SK-MEL-5 (cell line): ENCODE measurements around the gene MAN1B1. TPM values are rescaled to one million over a fixed set of nuclear protein-coding genes. Genes with fewer than 3 reads are reported as not detected.
A peak's percentile ranks its signal among the peaks of the same experiment; 100 is the strongest.
"Not testable (repeated sequence)": the region's sequence is repeated elsewhere in the genome, so short reads cannot be mapped to it uniquely, and the experiment has no call there.

Source experiments
- DNase-seq: peaks from one replicate; pipeline ENCODE4 v3.0.0-alpha.2; 2016; ENCODE audit warnings: low read depth, low spot score
- in situ Hi-C: cut with HindIII; loops from 2 replicates; pipeline ENCODE4 v1.10.0; 2016; ENCODE audit warnings: low sequenced_read_pairs, high pct_unique_total_duplicates, low pct_unique_long_range_greater_than_20kb
- total RNA-seq: library from RNA; depleted of rRNA; stranded (reverse); fragments of >200 nt; shearing (Covaris generic); gene quantifications from 2 replicates; pipeline ENCODE4 v1.2.3, GENCODE V29; 2014

The MAN1B1 gene
- total RNA-seq, 1 experiment from 2014 or later, result 84.8 TPM

DNA sequence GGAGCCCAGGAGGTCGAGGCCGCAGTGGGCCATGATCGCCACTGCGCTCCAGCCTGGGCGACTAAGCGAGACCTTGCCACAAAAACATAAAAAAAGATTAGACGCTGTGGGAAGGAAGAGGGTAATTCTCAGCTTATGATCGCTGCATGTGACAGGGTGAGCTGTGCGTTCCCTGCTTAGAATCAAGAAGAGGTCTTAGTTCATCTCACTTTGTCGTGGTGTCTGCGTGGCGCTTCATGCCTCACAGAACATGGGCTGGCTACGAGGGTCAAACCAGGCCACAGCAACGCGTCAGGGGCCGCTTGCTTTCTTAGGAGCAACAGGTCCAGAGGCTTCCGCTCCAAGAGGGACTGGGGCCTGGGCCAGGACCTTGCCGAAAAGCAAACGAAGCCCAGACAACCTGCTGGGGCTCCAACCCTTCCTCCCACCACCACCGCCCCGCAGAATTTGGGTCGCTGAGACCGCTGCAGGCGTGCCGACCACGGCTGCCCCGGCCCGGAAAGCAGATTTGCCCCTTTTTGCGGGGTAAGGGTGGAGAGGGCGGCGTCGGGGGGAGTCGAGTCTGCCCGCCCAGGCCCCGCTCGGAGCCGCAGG lies 42.2 kb downstream of the MAN1B1 start:
- in situ Hi-C loops, result no loop called here
- DNase-seq, result no peak

DNA sequence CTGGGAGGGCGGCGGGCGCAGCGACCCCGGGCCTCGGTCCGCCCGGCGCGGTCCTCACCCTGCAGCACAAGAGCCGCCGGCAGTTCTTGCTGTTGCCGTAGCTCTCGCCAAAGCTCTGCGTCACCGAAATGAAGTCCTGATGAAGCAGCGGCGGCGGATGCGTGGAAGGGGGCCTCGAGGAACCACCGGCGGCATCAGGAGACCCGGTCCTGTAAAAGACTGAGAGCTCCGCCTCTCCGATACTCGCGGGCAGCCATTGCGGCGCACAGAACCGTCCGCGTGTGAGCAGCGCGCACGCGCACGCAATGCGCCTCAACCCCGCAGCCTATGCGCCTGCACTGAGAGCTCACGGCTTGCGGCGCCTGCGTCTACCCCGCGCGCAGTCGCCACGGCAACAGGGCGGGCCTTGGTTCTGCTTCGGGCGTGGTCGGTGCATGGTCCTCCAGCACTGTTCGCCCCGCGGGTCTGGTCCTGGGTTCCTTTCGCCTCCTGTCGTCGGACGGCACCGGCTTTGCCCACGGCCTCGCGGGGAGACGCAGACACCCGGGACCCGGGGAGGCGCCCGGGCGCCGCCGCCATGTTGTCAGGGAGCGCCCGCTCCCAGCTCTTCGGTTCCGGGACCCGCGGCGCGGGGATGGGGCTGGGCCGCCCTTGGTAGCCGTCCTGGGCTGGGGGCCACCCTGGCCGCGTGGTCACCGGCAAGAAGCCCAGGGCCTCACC lies 42.8 kb downstream of the MAN1B1 start:
- no peak for DNase-seq
- in situ Hi-C loops, result no loop called here

DNA sequence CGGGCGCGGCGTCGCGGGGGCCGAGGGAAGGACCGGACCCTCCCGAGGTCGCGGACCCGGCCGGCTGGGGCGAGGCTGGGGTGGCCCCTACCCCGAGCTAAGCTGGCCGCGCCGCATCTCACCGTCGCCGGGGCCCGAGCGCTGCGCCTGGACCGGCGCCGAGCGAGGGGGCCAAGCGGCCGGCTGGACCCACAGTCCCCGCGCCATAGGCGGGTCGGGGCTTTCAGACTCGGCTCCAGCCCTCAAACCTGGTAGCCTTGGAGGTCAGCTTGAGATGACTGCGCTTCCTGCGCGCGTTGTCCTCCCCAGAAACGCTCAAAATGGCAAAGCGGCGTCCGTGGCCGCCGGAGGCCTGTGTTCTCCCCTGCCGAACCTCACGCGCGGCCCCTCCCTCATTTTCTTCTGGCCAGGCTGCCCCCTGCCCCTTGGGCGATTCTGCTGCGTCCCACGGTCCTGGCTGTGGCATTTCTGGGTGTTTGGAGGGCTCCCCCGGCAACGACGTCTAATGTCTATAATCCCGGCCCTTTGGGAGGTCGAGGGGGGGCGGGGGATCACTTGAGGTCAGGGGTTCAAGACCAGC lies 43.5 kb downstream of the MAN1B1 start:
- in situ Hi-C loops, result no loop called here
- DNase-seq, result no peak

DNA sequence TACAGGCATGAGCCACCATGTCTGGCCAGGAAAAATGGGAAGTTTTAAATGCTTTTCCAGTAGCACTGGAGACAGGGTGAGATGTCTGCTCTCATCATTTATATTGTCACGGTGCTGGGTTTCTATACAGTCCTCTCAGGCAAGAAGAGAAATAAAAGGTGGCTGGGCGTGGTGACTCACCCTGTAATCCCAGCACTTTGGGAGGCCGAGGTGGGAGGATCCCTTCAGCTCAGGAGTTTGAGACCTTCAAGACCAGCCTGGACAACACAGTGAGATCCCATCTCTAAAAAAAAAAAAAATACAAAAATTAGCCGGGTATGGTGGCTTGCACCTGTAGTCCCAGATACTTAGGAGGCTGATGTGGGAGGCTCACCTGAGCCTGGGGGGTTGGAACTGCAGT lies 47.4 kb downstream of the MAN1B1 start:
- in situ Hi-C loops, result no loop called here
- no peak for DNase-seq

DNA sequence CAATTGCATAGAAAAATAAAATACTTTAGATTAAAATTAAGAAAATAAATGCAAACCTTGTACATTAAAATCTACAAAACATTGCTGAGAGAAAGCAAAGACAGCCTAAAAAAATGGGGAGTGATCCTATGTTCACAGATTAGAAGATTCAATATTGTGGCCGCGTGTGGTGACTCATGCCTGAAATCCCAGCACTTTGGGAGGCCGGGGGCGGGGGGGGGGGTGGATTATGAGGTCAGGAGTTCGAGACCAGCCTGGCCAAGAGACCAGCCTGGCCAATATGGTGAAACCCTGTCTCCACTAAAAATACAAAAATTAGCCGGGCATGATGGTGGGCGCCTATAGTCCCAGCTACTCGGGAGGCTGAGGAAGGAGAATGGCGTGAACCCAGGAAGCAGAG lies 48.4 kb downstream of the MAN1B1 start:
- DNase-seq, in situ Hi-C loops: not testable (repeated sequence)

DNA sequence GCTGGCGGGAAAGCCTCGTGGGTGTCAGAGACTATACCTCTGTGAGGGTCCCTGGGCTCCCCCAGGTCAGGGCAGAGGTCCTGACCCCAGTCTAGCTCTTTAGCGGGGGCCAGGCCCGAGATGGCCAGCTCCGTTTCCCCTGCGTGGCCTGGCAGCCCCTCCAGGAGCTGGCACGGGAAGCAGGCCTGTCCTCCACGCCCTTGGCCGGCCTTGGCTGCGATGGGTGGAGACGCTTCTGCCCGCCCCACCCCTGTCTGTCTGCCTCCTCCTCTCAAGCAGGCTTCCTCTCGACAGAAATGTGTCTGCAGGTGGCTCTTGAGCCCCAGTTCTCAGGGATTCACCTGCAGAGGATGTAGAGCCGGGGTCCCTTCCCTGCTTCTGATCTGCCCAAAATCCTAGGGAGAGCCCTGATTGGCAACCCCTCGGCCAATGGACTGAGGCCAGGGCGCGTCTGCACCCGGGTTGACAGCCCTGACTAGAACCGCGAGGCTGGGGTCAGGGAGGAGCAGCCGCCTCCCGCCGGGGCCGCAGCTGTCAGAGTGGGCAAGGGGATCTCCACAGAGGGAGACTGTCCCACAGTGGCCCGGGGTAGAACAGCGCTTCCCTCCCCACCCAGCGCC lies 49.6 kb downstream of the MAN1B1 start:
- DNase-seq, result no peak
- in situ Hi-C loops, result no loop called here

DNA sequence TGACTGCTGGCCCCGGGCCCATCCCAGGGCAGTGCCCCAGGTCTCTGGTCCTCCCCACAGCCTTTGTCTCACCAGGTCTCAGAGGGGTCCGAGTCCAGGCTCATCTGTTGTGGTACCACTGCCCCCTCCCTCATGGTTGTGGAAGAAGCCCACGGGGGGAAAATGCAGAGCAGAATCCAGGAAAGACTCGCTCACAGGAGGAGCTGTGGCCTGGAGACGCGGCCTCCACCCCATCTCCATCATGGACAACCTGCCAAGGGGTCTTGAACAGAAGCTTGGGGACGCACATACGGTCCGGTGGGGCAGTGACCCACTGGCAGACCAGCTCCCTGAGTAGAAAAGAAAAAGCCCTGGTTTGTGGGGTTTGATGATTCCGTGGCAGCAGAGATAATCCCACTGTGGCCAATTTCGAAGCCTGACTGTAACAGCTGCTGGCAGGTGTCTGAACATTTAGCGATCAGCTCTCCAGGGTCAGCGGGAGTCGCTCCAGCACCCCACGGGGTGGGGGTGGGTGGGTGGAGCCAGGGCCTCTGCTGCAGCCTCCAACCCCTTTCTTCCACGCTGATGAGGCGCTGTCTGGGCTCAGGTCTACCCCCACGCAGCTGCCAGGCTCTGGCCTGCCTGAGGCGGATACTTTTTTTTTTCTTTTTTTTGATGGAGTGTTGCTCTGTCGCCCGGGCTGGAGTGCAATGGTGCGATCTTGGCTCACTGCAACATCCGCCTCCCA lies 50.3 kb downstream of the MAN1B1 start:
- in situ Hi-C loops, result no loop called here

DNA sequence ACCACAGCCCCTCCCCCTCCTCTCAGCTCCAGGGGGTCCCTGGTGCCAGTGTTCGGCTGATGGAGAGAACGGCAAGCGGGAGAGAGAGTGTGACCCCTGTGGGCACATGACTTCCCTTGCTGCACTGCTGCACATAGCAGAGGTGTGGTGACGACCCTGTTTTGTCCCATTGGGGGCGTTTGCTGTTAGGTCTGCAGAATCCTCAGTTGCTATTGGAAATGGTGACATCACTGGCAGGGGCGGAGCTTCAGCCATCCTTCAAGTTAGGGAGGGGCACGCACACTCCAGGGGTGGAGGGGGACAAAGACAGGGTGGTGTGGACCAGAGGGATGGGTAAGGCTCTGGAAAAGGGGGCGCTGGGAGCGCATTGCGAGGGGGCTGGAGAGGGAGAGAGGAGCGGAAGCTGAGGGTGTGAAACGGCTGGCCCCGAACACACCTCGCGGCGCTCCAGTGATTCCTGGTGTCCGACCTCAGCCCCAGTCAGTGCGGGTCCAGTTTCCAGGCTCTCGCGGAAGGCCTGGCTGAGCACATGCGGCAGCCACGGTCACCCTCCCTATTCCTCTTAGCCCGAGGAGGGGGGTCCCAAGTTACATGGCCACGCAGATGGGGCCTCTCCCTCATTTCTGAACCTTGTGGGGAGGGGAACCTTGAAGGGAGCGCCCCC lies 51.4 kb downstream of the MAN1B1 start:
- in situ Hi-C loops, result no loop called here
- DNase-seq, result peak; percentile 44

More for the DNA sequence above, 50.3 kb downstream of the MAN1B1 start:
- DNase-seq, result no peak

DNA sequence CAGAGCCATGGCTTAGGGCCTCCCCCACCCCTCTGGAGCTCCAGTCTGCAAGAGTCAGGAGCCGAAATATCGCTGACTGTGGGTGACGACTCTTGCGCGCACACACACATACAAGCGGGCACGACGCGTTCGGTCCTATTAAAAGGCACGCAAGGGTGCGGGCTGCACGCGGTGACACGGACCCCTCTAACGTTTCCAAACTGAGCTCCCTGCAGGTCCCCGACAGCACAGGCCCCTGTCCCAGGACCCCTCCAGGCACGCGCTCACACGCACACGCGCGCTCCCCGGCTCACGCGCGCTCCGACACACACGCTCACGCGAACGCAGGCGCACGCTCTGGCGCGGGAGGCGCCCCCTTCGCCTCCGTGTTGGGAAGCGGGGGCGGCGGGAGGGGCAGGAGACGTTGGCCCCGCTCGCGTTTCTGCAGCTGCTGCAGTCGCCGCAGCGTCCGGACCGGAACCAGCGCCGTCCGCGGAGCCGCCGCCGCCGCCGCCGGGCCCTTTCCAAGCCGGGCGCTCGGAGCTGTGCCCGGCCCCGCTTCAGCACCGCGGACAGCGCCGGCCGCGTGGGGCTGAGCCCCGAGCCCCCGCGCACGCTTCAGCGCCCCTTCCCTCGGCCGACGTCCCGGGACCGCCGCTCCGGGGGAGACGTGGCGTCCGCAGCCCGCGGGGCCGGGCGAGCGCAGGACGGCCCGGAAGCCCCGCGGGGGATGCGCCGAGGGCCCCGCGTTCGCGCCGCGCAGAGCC lies 52.1 kb downstream of the MAN1B1 start, which contains the start of gene GRIN1:
Gene GRIN1, plus strand, starts transcription at position 433 of the 746 bp plus-strand sequence. CDS start 333 bp downstream, outside the sequence.
- in situ Hi-C loops, result no loop called here
- no peak for DNase-seq

DNA sequence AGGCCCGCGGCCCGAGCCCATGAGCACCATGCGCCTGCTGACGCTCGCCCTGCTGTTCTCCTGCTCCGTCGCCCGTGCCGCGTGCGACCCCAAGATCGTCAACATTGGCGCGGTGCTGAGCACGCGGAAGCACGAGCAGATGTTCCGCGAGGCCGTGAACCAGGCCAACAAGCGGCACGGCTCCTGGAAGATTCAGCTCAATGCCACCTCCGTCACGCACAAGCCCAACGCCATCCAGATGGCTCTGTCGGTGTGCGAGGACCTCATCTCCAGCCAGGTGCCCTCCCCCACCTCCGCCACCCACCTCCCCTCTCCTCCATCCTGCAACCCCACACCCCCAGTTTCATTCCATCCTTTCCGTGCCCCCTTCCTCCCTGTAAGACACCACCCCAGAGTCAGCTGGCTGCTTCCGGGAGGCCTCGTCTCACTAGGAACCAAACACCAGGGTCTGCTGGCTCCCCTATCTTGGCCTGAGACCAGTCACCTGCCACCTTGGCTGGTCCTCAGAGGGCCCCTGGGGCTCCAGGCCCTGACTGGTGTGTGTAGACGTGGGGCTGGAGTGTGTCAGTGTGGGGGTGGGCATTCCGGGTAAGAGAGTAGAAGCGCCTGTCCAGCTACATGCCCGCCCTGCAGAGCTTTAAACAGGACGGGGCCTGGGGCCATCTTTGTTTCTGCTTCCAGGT lies 52.8 kb downstream of the MAN1B1 start:
- in situ Hi-C loops, result no loop called here
- DNase-seq, result no peak

DNA sequence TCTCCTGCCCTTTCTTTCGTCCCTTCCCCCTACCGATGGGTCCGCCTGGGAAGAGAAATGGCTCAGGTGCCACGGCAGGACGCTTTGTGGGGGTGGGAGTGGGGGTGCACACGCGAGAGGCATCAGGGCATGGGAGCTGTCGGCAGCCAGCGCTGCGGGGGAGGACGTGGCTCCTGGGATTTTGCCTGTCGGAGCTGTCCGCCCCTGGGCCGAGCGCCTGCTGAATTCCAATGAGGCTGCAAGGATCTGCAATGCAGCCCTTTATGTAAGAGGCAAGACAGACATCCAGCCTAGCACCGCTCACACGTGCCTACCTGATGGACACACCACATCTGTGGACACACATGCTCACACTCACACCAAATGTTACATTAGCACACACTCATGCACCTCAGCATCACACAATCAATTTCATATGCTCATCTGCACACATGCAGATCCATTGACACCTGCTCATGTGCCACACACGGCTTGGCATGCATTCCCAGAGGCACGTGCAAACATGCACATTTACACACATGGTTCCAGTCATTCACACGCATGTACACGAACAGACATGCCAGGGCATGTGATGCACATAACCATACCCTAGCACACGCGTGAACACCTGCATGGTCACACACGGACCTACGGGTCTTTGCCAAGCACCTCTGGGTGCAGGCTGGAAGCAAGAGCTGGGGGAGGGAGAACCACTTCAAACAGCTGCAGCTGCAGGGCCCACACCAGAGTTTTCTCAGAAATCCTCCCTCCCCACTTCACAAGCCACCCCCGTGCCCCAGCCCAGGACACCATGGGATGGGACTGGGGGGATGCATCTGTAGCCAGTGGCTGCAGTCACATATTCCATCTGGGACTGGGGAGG lies 53.6 kb downstream of the MAN1B1 start:
- in situ Hi-C loops, result no loop called here
- no peak for DNase-seq

DNA sequence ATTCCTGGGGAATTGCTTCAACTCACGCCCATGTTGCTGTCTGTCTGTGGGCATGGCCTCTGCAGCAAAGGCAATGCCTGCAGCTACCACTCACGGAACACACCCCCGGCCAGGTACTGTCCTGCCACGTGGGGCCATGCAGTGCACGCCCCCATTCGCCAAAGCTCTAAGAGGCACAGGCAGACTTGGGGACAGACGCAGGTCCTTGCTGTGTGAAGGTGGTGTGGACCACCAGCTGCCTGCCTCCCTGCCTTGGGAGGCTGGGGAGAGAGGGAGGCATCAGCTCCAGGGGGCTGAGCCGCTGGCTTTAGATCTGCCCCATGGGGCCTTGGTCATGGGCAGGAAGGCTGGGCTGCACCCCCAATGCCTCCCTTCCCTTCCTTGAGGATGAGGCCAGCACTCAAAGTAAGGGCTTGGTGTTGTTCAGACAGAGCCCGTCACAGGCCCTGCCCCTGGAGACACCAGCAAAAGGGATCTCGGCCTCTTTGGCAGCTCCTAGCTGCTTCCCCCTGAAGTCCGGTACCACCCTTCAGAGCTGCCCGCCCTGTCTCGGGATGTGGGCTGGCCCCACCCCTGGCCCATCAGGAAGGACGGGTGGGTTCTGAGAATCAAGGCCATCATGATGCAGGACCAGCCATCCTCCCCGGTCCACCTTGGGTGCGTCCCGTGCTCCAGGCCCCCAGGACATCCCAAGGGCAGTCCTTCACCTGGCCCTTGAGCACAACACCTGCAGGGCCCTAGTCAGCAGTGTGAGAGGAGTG lies 54.4 kb downstream of the MAN1B1 start:
- in situ Hi-C loops, result no loop called here

DNA sequence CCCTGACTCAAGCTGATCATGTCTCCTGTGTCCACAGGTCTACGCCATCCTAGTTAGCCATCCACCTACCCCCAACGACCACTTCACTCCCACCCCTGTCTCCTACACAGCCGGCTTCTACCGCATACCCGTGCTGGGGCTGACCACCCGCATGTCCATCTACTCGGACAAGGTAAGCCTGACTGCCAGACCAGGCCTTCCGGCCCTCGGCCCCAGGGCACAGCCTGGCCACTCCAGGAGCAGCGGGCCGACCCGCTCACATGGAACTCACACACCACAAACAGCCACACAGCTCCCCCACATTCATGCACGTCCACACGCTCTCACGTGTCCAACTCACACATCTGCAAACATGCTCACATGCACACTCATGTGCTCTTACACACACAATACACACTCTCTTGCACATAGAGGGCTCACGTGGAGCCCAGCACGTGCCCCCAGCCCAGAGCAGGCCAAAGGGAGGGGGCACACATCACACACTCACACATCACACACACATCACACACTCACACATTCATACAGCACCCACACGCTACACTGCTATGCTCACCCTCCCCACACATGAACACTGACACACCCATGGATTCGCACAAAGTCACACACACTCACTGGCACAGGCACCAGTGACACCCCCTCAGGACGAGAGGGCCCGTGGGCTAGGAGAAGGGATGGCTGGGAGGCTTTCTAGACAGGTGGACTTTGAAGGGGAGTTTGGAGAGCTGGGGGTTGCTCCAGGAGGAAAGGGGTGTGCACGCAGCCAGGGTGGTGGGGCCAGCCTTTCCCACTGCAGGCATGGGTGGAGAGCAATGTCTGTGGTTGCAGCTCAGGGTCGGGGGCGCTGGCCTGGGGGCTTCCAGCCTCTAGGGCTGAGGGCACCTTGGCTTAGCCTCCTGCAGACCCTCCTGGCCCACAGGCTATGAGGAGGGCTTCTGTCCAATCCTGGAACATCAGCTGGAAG lies 55.5 kb downstream of the MAN1B1 start:
- no peak for DNase-seq
- in situ Hi-C loops, result no loop called here

More for the DNA sequence above, 54.4 kb downstream of the MAN1B1 start:
- no peak for DNase-seq

DNA sequence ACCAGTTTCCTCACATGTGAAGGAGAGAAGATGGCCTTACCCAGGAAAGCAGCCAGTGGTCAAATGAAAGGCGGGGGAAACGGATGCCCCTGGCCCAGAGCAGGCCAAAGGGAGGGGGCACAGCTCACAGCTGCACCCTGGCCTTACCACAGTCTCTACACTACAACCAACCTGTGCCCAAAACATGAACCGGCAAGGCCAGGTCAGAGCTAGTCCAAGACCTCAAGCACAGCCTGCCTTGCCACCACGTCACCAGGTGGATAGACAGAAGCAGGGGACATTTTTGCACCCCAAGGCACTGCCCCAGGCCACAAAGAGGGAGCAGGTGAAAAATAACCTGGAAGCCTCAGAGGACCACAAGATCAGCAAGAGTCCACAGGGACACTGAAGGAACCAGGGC lies 56.7 kb downstream of the MAN1B1 start:
- no peak for DNase-seq
- in situ Hi-C loops, result no loop called here
